H1 (cell line): ENCODE results near the gene PBX1. TPM values are rescaled to one million over a fixed set of nuclear protein-coding genes. Genes with fewer than 3 reads are reported as not detected.

Source experiments
- CTCF ChIA-PET: fragments of 300-600 bp; sonication (Branson Sonifier 250); formaldehyde crosslinking; loops from one replicate; lab custom pipeline; 2021; ENCODE audit not compliant: partially characterized antibody; lab: Charles Lee
- POLR2A ChIA-PET: fragments of 300-600 bp; sonication (Branson Sonifier 250); formaldehyde crosslinking; loops from one replicate; lab custom pipeline; 2021; ENCODE audit warnings: inconsistent platforms; ENCODE audit not compliant: partially characterized antibody; lab: Charles Lee
- DNase-seq, 2 experiments: peaks; one replicate each; pipeline versions ENCODE4 v3.0.0 to v3.0.0-alpha.2; 2010 to 2022; ENCODE audit warnings: low spot score in 2 of 2, low read depth in 1 of 2, mixed read lengths in 1 of 2
- FAIRE-seq: peaks from 2 replicates; lab custom pipeline; 2011; peaks lifted over from hg19 to GRCh38; lab: Jason Lieb, UNC
- H2AFZ ChIP-seq: 2 replicates; pipeline ENCODE4 v1.8.1; 2012; ENCODE audit warnings: low read length, inconsistent platforms
- H2AK5ac ChIP-seq: 2 replicates; pipeline ENCODE4 v1.6.1; 2013; ENCODE audit warnings: low read depth, low read length
- H2BK120ac ChIP-seq: replicated peaks from 2 replicates; pipeline ENCODE3; 2013; ENCODE audit warnings: low read depth, low read length, inconsistent platforms
- H2BK12ac ChIP-seq: 2 replicates; pipeline ENCODE4 v1.6.1; 2013; ENCODE audit warnings: low read depth, low read length
- H2BK15ac ChIP-seq: 2 replicates; pipeline ENCODE4 v1.6.1; 2013; ENCODE audit warnings: low read length
- H2BK20ac ChIP-seq: 2 replicates; pipeline ENCODE4 v1.6.1; 2013; ENCODE audit warnings: low read length
- H2BK5ac ChIP-seq: 2 replicates; pipeline ENCODE4 v1.6.1; 2013; ENCODE audit warnings: low read depth, low read length
- H3K14ac ChIP-seq: 2 replicates; pipeline ENCODE4 v1.6.1; 2013; ENCODE audit warnings: inconsistent platforms; ENCODE audit not compliant: insufficient read length
- H3K18ac ChIP-seq: 2 replicates; pipeline ENCODE4 v1.6.1; 2013; ENCODE audit warnings: low read length; ENCODE audit errors: extremely low read depth
- H3K23ac ChIP-seq: 2 replicates; pipeline ENCODE4 v1.6.1; 2013; ENCODE audit warnings: inconsistent platforms; ENCODE audit not compliant: insufficient read length
- H3K23me2 ChIP-seq: 2 replicates; pipeline ENCODE4 v1.6.1; 2013; ENCODE audit warnings: low read depth, low read length
- H3K27ac ChIP-seq: 2 replicates; pipeline ENCODE4 v1.6.1; 2011; ENCODE audit warnings: low read depth, low read length, inconsistent platforms
- H3K27me3 ChIP-seq, 4 experiments: replicated peaks in 1 of 4; 1 replicate in 1 of 4; 2 replicates in 3 of 4; pipeline versions ENCODE4 v1.6.1 to v1.8.1; 2011 to 2013; ENCODE audit warnings: low read length in 3 of 4, mild to moderate bottlenecking in 3 of 4, inconsistent platforms in 2 of 4, mixed read lengths in 2 of 4, moderate library complexity in 1 of 4; ENCODE audit not compliant: control insufficient read depth in 3 of 4, insufficient read depth in 3 of 4; ENCODE audit errors: extremely low read depth in 1 of 4
- H3K36me3 ChIP-seq, 4 experiments: 2 replicates each; pipeline versions ENCODE4 v1.6.1 to v1.8.1; 2011 to 2013; ENCODE audit warnings: mild to moderate bottlenecking in 4 of 4, low read length in 3 of 4, moderate library complexity in 2 of 4, control low read depth in 1 of 4, inconsistent platforms in 1 of 4; ENCODE audit not compliant: insufficient read depth in 4 of 4, control insufficient read depth in 2 of 4
- H3K4ac ChIP-seq: replicated peaks from 2 replicates; pipeline ENCODE3; 2013; ENCODE audit warnings: low read length, low read depth, mixed read lengths, inconsistent platforms; ENCODE audit not compliant: insufficient read length
- H3K4me1 ChIP-seq, 4 experiments: replicated peaks in 1 of 4; 1 replicate in 1 of 4; 2 replicates in 3 of 4; pipeline versions ENCODE4 v1.6.1 to v1.8.1; 2011 to 2013; ENCODE audit warnings: low read length in 3 of 4, inconsistent platforms in 2 of 4, mixed read lengths in 1 of 4; ENCODE audit not compliant: insufficient read depth in 4 of 4, control insufficient read depth in 3 of 4
- H3K4me2 ChIP-seq, 2 experiments: 2 replicates each; pipeline versions ENCODE4 v1.6.1 to v1.8.1; 2011 to 2013; ENCODE audit warnings: low read depth in 2 of 2, low read length in 2 of 2, control low read depth in 1 of 2, inconsistent platforms in 1 of 2, mild to moderate bottlenecking in 1 of 2; ENCODE audit not compliant: insufficient read depth in 1 of 2
- H3K4me3 ChIP-seq, 4 experiments: fragments of 200-600, 300-600 bp in 1 of 4; sonication (generic), shearing (Covaris generic), sonication (Bioruptor Twin) in 1 of 4; 2 replicates each; pipeline versions ENCODE4 v1.5.1 to v1.8.1; 2011 to 2016; ENCODE audit warnings: low read length in 4 of 4, low read depth in 3 of 4, control low read depth in 2 of 4, inconsistent platforms in 2 of 4, mild to moderate bottlenecking in 2 of 4, mixed read lengths in 1 of 4, moderate library complexity in 1 of 4; ENCODE audit not compliant: insufficient read depth in 2 of 4; ENCODE audit errors: extremely low read depth in 1 of 4
- H3K56ac ChIP-seq: replicated peaks from 2 replicates; pipeline ENCODE3; 2013; ENCODE audit warnings: low read depth, mild to moderate bottlenecking, mixed read lengths, low read length, inconsistent platforms; ENCODE audit not compliant: insufficient read length
- H3K79me1 ChIP-seq: 2 replicates; pipeline ENCODE4 v1.6.1; 2013; ENCODE audit warnings: low read depth, low read length, control low read depth
- H3K79me2 ChIP-seq, 2 experiments: 2 replicates each; pipeline versions ENCODE4 v1.6.1 to v1.8.1; 2012 to 2013; ENCODE audit warnings: low read length in 2 of 2, mild to moderate bottlenecking in 2 of 2, inconsistent platforms in 1 of 2; ENCODE audit not compliant: insufficient read depth in 2 of 2, control insufficient read depth in 1 of 2
- H3K9ac ChIP-seq, 4 experiments: replicated peaks in 1 of 4; 1 replicate in 1 of 4; 2 replicates in 3 of 4; pipeline versions ENCODE4 v1.6.1 to v1.8.1; 2011 to 2013; ENCODE audit warnings: low read depth in 3 of 4, low read length in 3 of 4, control low read depth in 2 of 4, mild to moderate bottlenecking in 2 of 4, moderate library complexity in 2 of 4, inconsistent platforms in 1 of 4; ENCODE audit errors: extremely low read depth in 1 of 4
- H3K9me3 ChIP-seq, 2 experiments: 2 replicates each; pipeline versions ENCODE4 v1.6.1 to v1.8.1; 2012 to 2013; ENCODE audit warnings: mild to moderate bottlenecking in 2 of 2, moderate library complexity in 2 of 2, control low read depth in 1 of 2, inconsistent platforms in 1 of 2, low read depth in 1 of 2, low read length in 1 of 2, mixed read lengths in 1 of 2; ENCODE audit not compliant: insufficient read depth in 2 of 2
- H4K20me1 ChIP-seq, 2 experiments: replicated peaks in 1 of 2; 2 replicates each; pipeline versions ENCODE3 to v1.8.1; 2011 to 2013; ENCODE audit warnings: inconsistent platforms in 2 of 2, low read length in 2 of 2, mild to moderate bottlenecking in 1 of 2; ENCODE audit not compliant: insufficient read depth in 2 of 2, control insufficient read depth in 1 of 2
- H4K5ac ChIP-seq: 2 replicates; pipeline ENCODE4 v1.6.1; 2013; ENCODE audit warnings: low read length, low read depth, mixed read lengths, inconsistent platforms; ENCODE audit not compliant: insufficient read length
- H4K8ac ChIP-seq: 2 replicates; pipeline ENCODE4 v1.8.0; 2013; ENCODE audit warnings: mild to moderate bottlenecking, moderate library complexity, low read length, inconsistent platforms; ENCODE audit not compliant: insufficient read depth; ENCODE audit errors: extremely low read depth
- H4K91ac ChIP-seq: replicated peaks from 2 replicates; pipeline ENCODE3; 2013; ENCODE audit warnings: low read length, mixed read lengths, inconsistent platforms; ENCODE audit not compliant: insufficient read length
- CBX8 ChIP-seq: fragments of 300-800, 300-1000 bp; sonication (generic); IDR thresholded peaks from 2 replicates; pipeline ENCODE4 v1.7.1; 2016; ENCODE audit warnings: low read depth, low read length, borderline replicate concordance
- CHD2 ChIP-seq: IDR thresholded peaks from 2 replicates; pipeline ENCODE4 v1.6.1; 2012; ENCODE audit warnings: low read length, improper control_type of control experiment
- CTBP2 ChIP-seq: IDR thresholded peaks from 2 replicates; pipeline ENCODE4 v1.7.0; 2011; ENCODE audit warnings: borderline replicate concordance, mild to moderate bottlenecking, moderate library complexity, mixed read lengths, low read length; ENCODE audit not compliant: insufficient read depth, insufficient read length
- EGR1 ChIP-seq: IDR thresholded peaks from 2 replicates; pipeline ENCODE4 v1.6.1; 2011; ENCODE audit warnings: low read depth, low read length, borderline replicate concordance
- EZH2 ChIP-seq: fragments of 200-600 bp; sonication (generic); IDR thresholded peaks from 2 replicates; pipeline ENCODE4 v1.7.1; 2012; ENCODE audit warnings: low read depth, mild to moderate bottlenecking, moderate library complexity, low read length, inconsistent platforms; ENCODE audit not compliant: severe bottlenecking
- KDM1A ChIP-seq: fragments of 200-600, 300-600 bp; sonication (generic); IDR thresholded peaks from 2 replicates; pipeline ENCODE4 v1.7.1; 2016; ENCODE audit warnings: mild to moderate bottlenecking, low read length, borderline replicate concordance
- NRF1 ChIP-seq: IDR thresholded peaks from 2 replicates; pipeline ENCODE4 v1.6.1; 2011; ENCODE audit warnings: mild to moderate bottlenecking, low read depth, low read length, improper control_type of control experiment
- POLR2A ChIP-seq, 2 experiments: IDR thresholded peaks; 1 replicate in 1 of 2; 2 replicates in 1 of 2; pipeline ENCODE4 v1.6.1; 2011; ENCODE audit warnings: low read depth in 2 of 2, low read length in 2 of 2, mild to moderate bottlenecking in 2 of 2; ENCODE audit errors: control extremely low read depth in 1 of 2
- POU5F1 ChIP-seq: IDR thresholded peaks from 2 replicates; pipeline ENCODE4 v1.6.1; 2011; ENCODE audit warnings: low read depth, mild to moderate bottlenecking, low read length, moderate library complexity
- SP1 ChIP-seq: IDR thresholded peaks from 2 replicates; pipeline ENCODE4 v1.6.1; 2011; ENCODE audit warnings: low read depth, low read length
- SP2 ChIP-seq: IDR thresholded peaks from 2 replicates; pipeline ENCODE4 v1.6.1; 2012; ENCODE audit warnings: mild to moderate bottlenecking, low read length, inconsistent platforms
- WGBS, 2 experiments: shearing (Covaris generic) in 1 of 2; methylation state at CpG; one replicate each; pipeline versions ENCODE4 v1.1.6 to v1.1.7; 2013 to 2015; ENCODE audit warnings: low lambda C conversion rate in 2 of 2, mixed read lengths in 2 of 2, inconsistent platforms in 1 of 2, low coverage in 1 of 2, missing lambda C conversion rate in 1 of 2; ENCODE audit not compliant: insufficient replicate concordance in 2 of 2, insufficient coverage in 1 of 2, insufficient read length in 1 of 2; ENCODE audit errors: extremely low coverage in 1 of 2, missing lambda C conversion rate in 1 of 2; 5-methylcytosine and 5-hydroxymethylcytosine counted together
- polyA plus RNA-seq, 7 experiments: library from polyadenylated mRNA; depleted of rRNA in 3 of 7; stranded (reverse) in 5 of 7; unstranded in 2 of 7; fragments of >200 nt in 5 of 7; fragments of 200-250 nt in 2 of 7; gene quantifications; 1 replicate in 5 of 7; 2 replicates in 1 of 7; 4 replicates in 1 of 7; pipeline versions ENCODE4 v1.2.1 to v1.2.3, GENCODE V29; 2011 to 2013; ENCODE audit warnings: missing spikeins in 2 of 7, mixed read lengths in 2 of 7
- total RNA-seq: library from RNA; stranded (reverse); fragmentation: NEBNext Ultra II Directional; extraction: Animal tissue kit (Norgen Biotek cat#: 25700); gene quantifications from 2 replicates; pipeline ENCODE4 v1.2.1, GENCODE V29; 2021

The PBX1 gene
- total and polyA plus RNA-seq, 2 of the 8 experiments (the other 6 are each of a cell fraction or from before 2014, with no cell fraction given) = 87.4 to 124 TPM

GRCh38 chr1:164643018-164643417 lies 84.0 kb downstream of the PBX1 start:
- Histone ChIP-seq H3K27ac (no peak overlapping the region), H3K18ac (no peak overlapping the region), H2BK15ac (no peak overlapping the region), H4K8ac (no peak overlapping the region), H2BK5ac (no peak overlapping the region), H3K14ac (no peak overlapping the region), H3K4me1 (peaks cover 4 to 32% (median 18%) of the 10 kb centered on the region in 4 experiments; a peak in 5 of 7 replicates), H4K5ac (no peak overlapping the region), H3K56ac (no peak overlapping the region), H3K4me2 (no peak overlapping the region), H3K4ac (no peak overlapping the region), H3K23ac (no peak overlapping the region), H2BK20ac (no peak overlapping the region), H3K23me2 (no peaks in the 10 kb centered on the region), H3K9ac (no peak overlapping the region), H3K36me3 (peaks cover 0 to 5% (median 4%) of the 10 kb centered on the region in 4 experiments; a peak in 5 of 8 replicates), H3K27me3 (no peaks in the 10 kb centered on the region), H2AK5ac (no peak overlapping the region), H3K4me3 (no peak overlapping the region), H4K91ac (no peak overlapping the region), H2BK120ac (no peak overlapping the region), H3K79me2 (peaks cover 17 to 95% of the 10 kb centered on the region in 2 experiments), H2BK12ac (no peak overlapping the region), H2AFZ (no peak overlapping the region), H3K79me1 (peaks cover 21% of the 10 kb centered on the region), H3K9me3 (no peaks in the 10 kb centered on the region), H4K20me1 (peaks cover 2 to 8% of the 10 kb centered on the region in 2 experiments)
- ChIA-PET CTCF (interaction anchor here (0.6 to 1.5 kb wide), 4 partner anchors 9 to 131 kb away, joined by 3 to 4 read pairs (median 3); no protein-coding TSS in a partner anchor), POLR2A (interaction anchor here (1.4 kb wide), 1 partner anchor 8 kb away, joined by 4 read pairs; no protein-coding TSS in a partner anchor)
- no peak for TF ChIP-seq EZH2
- TF ChIP-seq KDM1A = no peak
- no peak for TF ChIP-seq POU5F1
- no peak for TF ChIP-seq POLR2A (IDR thresholded peaks at IDR 0.05; ENCODE audit: control extremely low read depth in 1 of 2, low read depth in 2 of 2, low read length in 2 of 2)
- no peak for TF ChIP-seq SP2
- no peak for TF ChIP-seq CHD2
- no peak for TF ChIP-seq CTBP2
- no peak for TF ChIP-seq NRF1
- no peak for TF ChIP-seq SP1
- no peak for TF ChIP-seq CBX8
- no peak for TF ChIP-seq EGR1
- DNase-seq = no peak
- WGBS, 2 experiments = 81% methylated on average over 7 of the region's 7 CpGs; no CpG with 5 or more reads in 1 of the 2 experiments
- FAIRE-seq = no peak
